GM23248 (cell line): ENCODE measurements around the gene VPS8. TPM values are rescaled to one million over a fixed set of nuclear protein-coding genes. Genes with fewer than 3 reads are reported as not detected.

Experiments used
- DNase-seq: peaks from one replicate; pipeline ENCODE4 v3.0.0-alpha.2; 2015
- H2AFZ ChIP-seq: fragments of 200-600 bp; sonication (generic); 2 replicates; pipeline ENCODE4 v1.6.1; 2016; ENCODE audit warnings: antibody characterized with exemption
- H3F3A ChIP-seq: fragments of 200-600 bp; sonication (generic); 2 replicates; pipeline ENCODE4 v1.6.1; 2016; ENCODE audit warnings: mild to moderate bottlenecking, antibody characterized with exemption, mixed run types; ENCODE audit not compliant: insufficient read depth
- H3K27ac ChIP-seq: fragments of 200-600 bp; sonication (generic); 2 replicates; pipeline ENCODE4 v1.5.1; 2016; ENCODE audit warnings: mild to moderate bottlenecking
- H3K27me3 ChIP-seq: fragments of 200-600 bp; sonication (generic); replicated peaks from 2 replicates; pipeline ENCODE4 v1.6.1; 2016; ENCODE audit warnings: mild to moderate bottlenecking; ENCODE audit not compliant: insufficient read depth
- H3K36me3 ChIP-seq: fragments of 200-600 bp; sonication (generic); 2 replicates; pipeline ENCODE4 v1.6.1; 2016; ENCODE audit warnings: low read depth, mild to moderate bottlenecking
- H3K4me1 ChIP-seq: fragments of 200-600 bp; sonication (generic); 2 replicates; pipeline ENCODE4 v1.6.1; 2016; ENCODE audit warnings: mild to moderate bottlenecking; ENCODE audit not compliant: insufficient read depth
- H3K4me2 ChIP-seq: fragments of 200-600 bp; sonication (generic); one replicate; pipeline ENCODE4 v1.6.1; 2016; ENCODE audit warnings: mild to moderate bottlenecking; ENCODE audit not compliant: unreplicated experiment
- H3K4me3 ChIP-seq: fragments of 200-600 bp; sonication (generic); 2 replicates; pipeline ENCODE4 v1.5.1; 2016; ENCODE audit warnings: mild to moderate bottlenecking
- H3K79me2 ChIP-seq: fragments of 200-600 bp; sonication (generic); 2 replicates; pipeline ENCODE4 v1.6.1; 2016; ENCODE audit warnings: mild to moderate bottlenecking; ENCODE audit not compliant: insufficient read depth
- H3K9ac ChIP-seq: fragments of 200-600 bp; sonication (generic); 2 replicates; pipeline ENCODE4 v1.6.1; 2016; ENCODE audit warnings: mild to moderate bottlenecking
- H3K9me2 ChIP-seq: fragments of 200-600 bp; sonication (generic); 2 replicates; pipeline ENCODE4 v1.6.1; 2016; ENCODE audit warnings: mixed run types, mild to moderate bottlenecking, moderate library complexity; ENCODE audit not compliant: insufficient read depth
- H3K9me3 ChIP-seq: fragments of 200-600 bp; sonication (generic); one replicate; pipeline ENCODE4 v1.6.1; 2017; ENCODE audit warnings: low read depth
- H4K20me1 ChIP-seq: fragments of 200-600 bp; sonication (generic); 2 replicates; pipeline ENCODE4 v1.6.0; 2016; ENCODE audit not compliant: insufficient read depth
- EZH2 ChIP-seq: fragments of 200-600 bp; sonication (generic); IDR thresholded peaks from 2 replicates; pipeline ENCODE4 v1.6.1; 2018; ENCODE audit warnings: antibody characterized with exemption, mild to moderate bottlenecking; ENCODE audit not compliant: insufficient read depth, poor library complexity, severe bottlenecking
- EZH2phosphoT487 ChIP-seq: fragments of 200-600 bp; sonication (generic); IDR thresholded peaks from 2 replicates; pipeline ENCODE4 v1.6.1; 2018; ENCODE audit warnings: antibody characterized with exemption, moderate library complexity, mild to moderate bottlenecking, low read depth; ENCODE audit not compliant: insufficient read depth
- WGBS, 2 experiments: methylation state at CpG; one replicate each; pipeline ENCODE4 v1.1.6; 2015 to 2017; ENCODE audit warnings: low lambda C conversion rate in 2 of 2, low coverage in 1 of 2; ENCODE audit errors: missing lambda C conversion rate in 2 of 2; 5-methylcytosine and 5-hydroxymethylcytosine counted together
- in situ Hi-C: fragments of 300-500 bp; cut with MboI; formaldehyde crosslinking; loops from 2 replicates; pipeline ENCODE4 v1.15.0; 2020
- polyA plus RNA-seq: library from polyadenylated mRNA; unstranded; fragments of >200 nt; fragmentation: Nextera tagmentation; extraction: Ambion mirVana; gene quantifications from 2 replicates; pipeline ENCODE4 v1.2.1, GENCODE V29; 2016
- total RNA-seq: library from RNA; depleted of rRNA; stranded (reverse); fragments of >200 nt; shearing (Covaris generic); gene quantifications from 2 replicates; pipeline ENCODE4 v1.2.3, GENCODE V29; 2014; rRNA removed

The VPS8 gene
- total and polyA plus RNA-seq, 2 experiments from 2014 or later: 17.8 to 45.5 TPM

DNA sequence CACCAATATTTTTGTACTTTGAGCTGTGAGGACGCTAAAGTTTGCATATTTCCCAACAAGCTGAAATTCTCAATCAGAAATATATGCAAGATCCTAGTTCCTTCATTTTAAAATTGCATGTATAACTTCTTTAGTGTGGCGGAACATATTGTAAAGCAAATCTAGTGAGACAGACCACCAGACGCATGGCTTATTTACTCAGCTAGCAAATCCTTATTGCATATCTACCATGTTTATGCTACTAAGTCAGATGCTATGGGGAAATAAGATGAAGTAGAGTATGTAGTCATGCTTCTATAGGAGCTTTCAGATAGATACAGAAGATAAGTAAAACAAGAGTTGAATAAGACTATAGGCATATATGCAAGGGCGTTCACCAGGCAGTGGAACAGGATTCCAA, 278.8 kb downstream of the VPS8 start:
- no peak overlapping the region for H2AFZ ChIP-seq
- peaks cover 7% of the 10 kb centered on the region for H3K4me1 ChIP-seq
- no peak overlapping the region for H3K4me3 ChIP-seq
- H3K36me3 ChIP-seq: no peaks in the 10 kb centered on the region
- in situ Hi-C loops: no loop called here
- H4K20me1 ChIP-seq: no peaks in the 10 kb centered on the region
- no peak overlapping the region for H3K9ac ChIP-seq
- TF ChIP-seq EZH2 (no peak), EZH2phosphoT487 (no peak)
- H3K79me2 ChIP-seq: no peaks in the 10 kb centered on the region
- WGBS, 2 experiments: 63 to 64% methylated on average over 4 of the region's 4 CpGs
- H3K27ac ChIP-seq: no peak overlapping the region
- H3K9me3 ChIP-seq: no peaks in the 10 kb centered on the region
- H3K4me2 ChIP-seq: no peak overlapping the region
- no peaks in the 10 kb centered on the region for H3F3A ChIP-seq
- no peaks in the 10 kb centered on the region for H3K9me2 ChIP-seq
- H3K27me3 ChIP-seq: peaks cover 13% of the 10 kb centered on the region
- DNase-seq: no peak

DNA sequence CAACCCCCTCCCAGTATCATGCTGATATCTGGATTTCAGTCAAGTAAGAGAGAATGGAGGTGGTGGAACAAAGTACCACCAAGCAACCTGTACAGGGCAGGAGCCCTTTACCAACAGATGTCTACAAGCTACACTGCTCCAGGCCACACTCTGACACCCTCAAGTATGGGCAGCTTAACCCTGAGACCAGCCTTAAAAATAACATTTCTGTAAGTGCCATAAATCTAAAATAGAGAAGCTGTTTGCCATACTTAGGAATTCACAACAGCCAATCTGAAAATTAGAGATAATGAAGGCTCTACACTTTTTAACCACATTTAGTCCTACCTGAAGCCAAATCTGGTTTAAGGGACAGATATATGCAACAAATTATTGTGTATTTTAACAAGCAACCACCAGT, 281.1 kb downstream of the VPS8 start:
- in situ Hi-C loops: no loop called here

DNA sequence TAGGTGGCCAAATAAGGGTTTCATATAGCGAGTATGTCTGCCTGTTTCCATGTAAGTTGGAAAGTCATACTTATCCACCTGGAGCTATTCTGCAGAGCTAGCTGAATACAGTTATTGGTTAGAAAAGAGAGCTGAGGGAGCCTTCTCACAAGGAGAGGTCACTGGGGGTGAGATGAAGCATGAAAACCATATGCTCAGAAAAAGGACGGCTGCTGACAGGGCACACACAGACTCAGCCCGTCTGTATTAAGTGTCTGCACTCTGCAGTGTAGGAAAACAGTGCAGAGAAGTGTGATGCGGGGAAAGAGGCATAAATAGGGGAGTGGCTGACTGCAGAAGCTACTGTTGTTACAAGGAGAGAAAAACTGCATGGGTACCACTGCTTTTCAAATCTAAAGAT, 282.7 kb downstream of the VPS8 start:
- Histone ChIP-seq H3K4me3 (no peak overlapping the region), H3K9ac (no peak overlapping the region), H3K9me3 (no peaks in the 10 kb centered on the region), H2AFZ (no peak overlapping the region), H3K9me2 (no peaks in the 10 kb centered on the region), H3K27ac (no peak overlapping the region), H4K20me1 (no peaks in the 10 kb centered on the region), H3K4me2 (no peak overlapping the region), H3F3A (no peaks in the 10 kb centered on the region), H3K36me3 (no peaks in the 10 kb centered on the region), H3K27me3 (peaks cover 22% of the 10 kb centered on the region), H3K4me1 (peaks cover under 1% of the 10 kb centered on the region; the same call in 1 of the 2 replicates), H3K79me2 (no peaks in the 10 kb centered on the region)
- no peak for TF ChIP-seq EZH2phosphoT487
- in situ Hi-C loops: no loop called here
- 37 to 44% methylated on average over 4 of the region's 4 CpGs for WGBS, 2 experiments
- peak; percentile 2 for DNase-seq

More for the DNA sequence above, 281.1 kb downstream of the VPS8 start:
- H3K36me3 ChIP-seq: no peaks in the 10 kb centered on the region
- H3K27me3 ChIP-seq: peaks cover 15% of the 10 kb centered on the region; the same call in 1 of the 2 replicates
- no peak overlapping the region for H3K9ac ChIP-seq
- H2AFZ ChIP-seq: no peak overlapping the region
- H4K20me1 ChIP-seq: no peaks in the 10 kb centered on the region
- no peak for TF ChIP-seq EZH2phosphoT487
- TF ChIP-seq EZH2: no peak
- no peaks in the 10 kb centered on the region for H3F3A ChIP-seq
- no peaks in the 10 kb centered on the region for H3K9me3 ChIP-seq
- no peak overlapping the region for H3K4me3 ChIP-seq
- no peaks in the 10 kb centered on the region for H3K79me2 ChIP-seq
- no peak overlapping the region for H3K4me2 ChIP-seq
- no peak overlapping the region for H3K27ac ChIP-seq
- peaks cover 7% of the 10 kb centered on the region for H3K4me1 ChIP-seq
- no peaks in the 10 kb centered on the region for H3K9me2 ChIP-seq
- DNase-seq: no peak

Other genes starting within 250 kb of the VPS8 start
- 25.0 and 38.9 TPM in 2 replicates for gene MAGEF1, start 100.1 kb upstream of the VPS8 start, total RNA-seq
- 38.7 and 39.0 TPM in 2 replicates for gene MAGEF1, start 100.1 kb upstream of the VPS8 start, polyA plus RNA-seq